ENCODE measurements around the gene APEH. TPM values are rescaled to one million over a fixed set of nuclear protein-coding genes. Genes with fewer than 3 reads are reported as not detected.
A peak's percentile ranks its signal among the peaks of the same experiment; 100 is the strongest.

The APEH gene
- total and polyA plus RNA-seq, 2 of the 13 experiments (the other 11 are each of a cell fraction or from before 2014, with no cell fraction given) = 116 to 130 TPM

- no peak for TF ChIP-seq FLYWCH1 (CRISPR knock-in tag; IDR thresholded peaks at IDR 0.05)
- no peak for TF ChIP-seq SUZ12 (IDR thresholded peaks at IDR 0.05; ENCODE audit: low read depth, low read length)
- TF ChIP-seq HOXA3 (CRISPR knock-in tag; IDR thresholded peaks at IDR 0.05) = no peak
- TF ChIP-seq ZNF337 (CRISPR knock-in tag; IDR thresholded peaks at IDR 0.05; ENCODE audit: borderline replicate concordance, low read depth) = no peak
- no peak for TF ChIP-seq ZSCAN5A (CRISPR knock-in tag; IDR thresholded peaks at IDR 0.05; ENCODE audit: borderline replicate concordance)
- TF ChIP-seq ZNF790 (CRISPR knock-in tag; IDR thresholded peaks at IDR 0.05; ENCODE audit: borderline replicate concordance) = no peak
- TF ChIP-seq REL (CRISPR knock-in tag; conservative IDR thresholded peaks at IDR 0.05) = no peak
- TF ChIP-seq ZNF691 (CRISPR knock-in tag; IDR thresholded peaks at IDR 0.05; ENCODE audit: borderline replicate concordance, low read depth) = no peak
- no peak for TF ChIP-seq KIAA2018 (CRISPR knock-in tag; IDR thresholded peaks at IDR 0.05; ENCODE audit: borderline replicate concordance)
- no peak for TF ChIP-seq ZNF225 (CRISPR knock-in tag; IDR thresholded peaks at IDR 0.05)
- no peak for TF ChIP-seq ZNF749 (CRISPR knock-in tag; IDR thresholded peaks at IDR 0.05; ENCODE audit: borderline replicate concordance)
- no peak for TF ChIP-seq SP4 (CRISPR knock-in tag; IDR thresholded peaks at IDR 0.05)
- TF ChIP-seq PAX8 (CRISPR knock-in tag; IDR thresholded peaks at IDR 0.05; ENCODE audit: borderline replicate concordance) = no peak
- 0 out of 2 replicates have a peak, but pooled peaks have one; percentile 5 for TF ChIP-seq NR0B2 (CRISPR knock-in tag; IDR thresholded peaks at IDR 0.05)
Measured at GRCh38 chr3:49670940-49671290, 3.2 kb upstream of the APEH start (continued).
